ENCODE results near the gene EPC1.

Gene EPC1

GRCh38 chr10:32374605-32375004, 27.6 kb upstream of the EPC1 start:
- TF ChIP-seq ZBTB7A (IDR thresholded peaks at IDR 0.05; ENCODE audit: low read depth) (no peak), USF1 (IDR thresholded peaks at IDR 0.05) (no peak), YY1 (IDR thresholded peaks at IDR 0.05; ENCODE audit: low read depth) (no peak), EP300 (IDR thresholded peaks at IDR 0.05; ENCODE audit: borderline replicate concordance) (no peak), FOXM1 (IDR thresholded peaks at IDR 0.05; ENCODE audit: borderline replicate concordance, low read depth) (no peak), TCF12 (IDR thresholded peaks at IDR 0.05; ENCODE audit: low read depth) (no peak)

- TF ChIP-seq TEAD4 (IDR thresholded peaks at IDR 0.05) (no peak), TAF1 (IDR thresholded peaks at IDR 0.05; ENCODE audit: low read depth) (no peak), CEBPB (IDR thresholded peaks at IDR 0.05) (no peak), MAX (IDR thresholded peaks at IDR 0.05) (no peak), EGR1 (IDR thresholded peaks at IDR 0.05) (no peak), FOXM1 (IDR thresholded peaks at IDR 0.05; ENCODE audit: borderline replicate concordance, low read depth) (no peak), EP300 (IDR thresholded peaks at IDR 0.05; ENCODE audit: borderline replicate concordance) (no peak), USF1 (IDR thresholded peaks at IDR 0.05) (no peak), YY1 (IDR thresholded peaks at IDR 0.05; ENCODE audit: low read depth) (no peak), RAD21 (IDR thresholded peaks at IDR 0.05; ENCODE audit: low read depth) (no peak), TCF12 (IDR thresholded peaks at IDR 0.05; ENCODE audit: low read depth) (no peak), CREB1 (IDR thresholded peaks at IDR 0.05; ENCODE audit: low read depth) (no peak), NFIC (IDR thresholded peaks at IDR 0.05) (no peak), ZBTB7A (IDR thresholded peaks at IDR 0.05; ENCODE audit: low read depth) (no peak), REST (IDR thresholded peaks at IDR 0.05; ENCODE audit: low read depth) (no peak)
These were observed 26.5 kb upstream of the EPC1 start for GRCh38 chr10:32373496-32373895.

- TF ChIP-seq RAD21 (IDR thresholded peaks at IDR 0.05; ENCODE audit: low read depth) (no peak), TEAD4 (IDR thresholded peaks at IDR 0.05) (no peak), CEBPB (IDR thresholded peaks at IDR 0.05) (no peak), USF1 (IDR thresholded peaks at IDR 0.05) (no peak), REST (IDR thresholded peaks at IDR 0.05; ENCODE audit: low read depth) (no peak), TCF12 (IDR thresholded peaks at IDR 0.05; ENCODE audit: low read depth) (no peak), EGR1 (IDR thresholded peaks at IDR 0.05) (no peak), ZBTB7A (IDR thresholded peaks at IDR 0.05; ENCODE audit: low read depth) (no peak), EP300 (IDR thresholded peaks at IDR 0.05; ENCODE audit: borderline replicate concordance) (no peak)
These were observed 26.1 kb upstream of the EPC1 start for GRCh38 chr10:32373031-32373430.

GRCh38 chr10:32372000-32372875, 25.3 kb upstream of the EPC1 start:
- no peak for TF ChIP-seq EGR1 (IDR thresholded peaks at IDR 0.05)
- no peak for TF ChIP-seq EP300 (IDR thresholded peaks at IDR 0.05; ENCODE audit: borderline replicate concordance)
- TF ChIP-seq CEBPB (IDR thresholded peaks at IDR 0.05): peak; percentile 84

GRCh38 chr10:32371101-32371500, 24.1 kb upstream of the EPC1 start:
- TF ChIP-seq TEAD4 (IDR thresholded peaks at IDR 0.05) (no peak), FOXM1 (IDR thresholded peaks at IDR 0.05; ENCODE audit: borderline replicate concordance, low read depth) (no peak), TAF1 (IDR thresholded peaks at IDR 0.05; ENCODE audit: low read depth) (no peak), ZBTB7A (IDR thresholded peaks at IDR 0.05; ENCODE audit: low read depth) (no peak), REST (IDR thresholded peaks at IDR 0.05; ENCODE audit: low read depth) (no peak), EP300 (IDR thresholded peaks at IDR 0.05; ENCODE audit: borderline replicate concordance) (no peak), TCF12 (IDR thresholded peaks at IDR 0.05; ENCODE audit: low read depth) (no peak), USF1 (IDR thresholded peaks at IDR 0.05) (no peak), YY1 (IDR thresholded peaks at IDR 0.05; ENCODE audit: low read depth) (no peak), NFIC (IDR thresholded peaks at IDR 0.05) (no peak), EGR1 (IDR thresholded peaks at IDR 0.05) (no peak), CREB1 (IDR thresholded peaks at IDR 0.05; ENCODE audit: low read depth) (no peak), RAD21 (IDR thresholded peaks at IDR 0.05; ENCODE audit: low read depth) (no peak), CEBPB (IDR thresholded peaks at IDR 0.05) (no peak)
